Ovary (tissue), 1 donor: Measurements from ENCODE around the gene S100A2.

ENCODE experiments used
- EP300 ChIP-seq: sonication (generic); formaldehyde crosslinking; IDR thresholded peaks from one replicate; pipeline ENCODE4 v1.6.1; 2017; ENCODE audit warnings: antibody characterized with exemption
- POLR2A ChIP-seq: fragments of 450-650 bp; IDR thresholded peaks from one replicate; pipeline ENCODE4 v1.6.1; 2017; ENCODE audit warnings: antibody characterized with exemption, mild to moderate bottlenecking, moderate library complexity

- TF ChIP-seq POLR2A (no peak), EP300 (no peak)
Measured at GRCh38 chr1:153610334-153610733, 44.7 kb upstream of the S100A2 start.
